HG02852 (cell line): Measurements from ENCODE around the gene WASHC1.
"Not testable (repeated sequence)": the region's sequence is repeated elsewhere in the genome, so short reads cannot be mapped to it uniquely, and the experiment has no call there.

Source experiments
- ATAC-seq: cut with Tn5 transposase; IDR thresholded peaks from one replicate; pipeline ENCODE4 v1.9.1; 2021; ENCODE audit warnings: mild to moderate bottlenecking, moderate library complexity; ENCODE audit not compliant: unreplicated experiment

WASHC1 gene

GRCh38 chr9:29356-29755 lies at the start of gene WASHC1:
TSS of gene WASHC1 (minus strand) at chr9:29456. CDS start at chr9:24999, 4,457 bp downstream.
- ATAC-seq = not testable (repeated sequence)

GRCh38 chr9:78333-78732 lies 49.1 kb upstream of the WASHC1 start:
- ATAC-seq = not testable (repeated sequence)

GRCh38 chr9:76389-76788 lies 47.1 kb upstream of the WASHC1 start:
- not testable (repeated sequence) for ATAC-seq

GRCh38 chr9:73900-74525 lies 44.8 kb upstream of the WASHC1 start:
- not testable (repeated sequence) for ATAC-seq

- ATAC-seq = not testable (repeated sequence)
Measured at GRCh38 chr9:73076-73899, 44.0 kb upstream of the WASHC1 start.

GRCh38 chr9:63031-63629 lies 33.9 kb upstream of the WASHC1 start:
- ATAC-seq = peak; percentile 64

- peak; percentile 61 for ATAC-seq
Measured at GRCh38 chr9:52678-53077, 23.4 kb upstream of the WASHC1 start.

- not testable (repeated sequence) for ATAC-seq
Measured at GRCh38 chr9:48190-48842, 19.1 kb upstream of the WASHC1 start.

GRCh38 chr9:46639-47271 lies 17.5 kb upstream of the WASHC1 start:
- not testable (repeated sequence) for ATAC-seq

- not testable (repeated sequence) for ATAC-seq
Measured at GRCh38 chr9:46164-46563, 16.9 kb upstream of the WASHC1 start.

- ATAC-seq = not testable (repeated sequence)
Measured at GRCh38 chr9:45180-45878, 16.1 kb upstream of the WASHC1 start.

- ATAC-seq = not testable (repeated sequence)
Measured at GRCh38 chr9:44416-44815, 15.2 kb upstream of the WASHC1 start.

GRCh38 chr9:43636-44035 lies 14.4 kb upstream of the WASHC1 start:
- ATAC-seq = not testable (repeated sequence)

- not testable (repeated sequence) for ATAC-seq
Measured at GRCh38 chr9:43116-43515, 13.9 kb upstream of the WASHC1 start.

GRCh38 chr9:41819-42218 lies 12.6 kb upstream of the WASHC1 start:
- not testable (repeated sequence) for ATAC-seq

- ATAC-seq = not testable (repeated sequence)
Measured at GRCh38 chr9:41261-41676, 12.0 kb upstream of the WASHC1 start.

GRCh38 chr9:32308-32707 lies 3.1 kb upstream of the WASHC1 start:
- not testable (repeated sequence) for ATAC-seq

GRCh38 chr9:28775-29174 lies 481 bp downstream of the WASHC1 start:
- not testable (repeated sequence) for ATAC-seq

- ATAC-seq = not testable (repeated sequence)
Measured at GRCh38 chr9:21621-22020, 7.6 kb downstream of the WASHC1 start.

GRCh38 chr9:16875-17274 lies 12.4 kb downstream of the WASHC1 start:
- not testable (repeated sequence) for ATAC-seq
